IMR-90 (cell line): ENCODE measurements around the gene MARCHF6. TPM values are rescaled to one million over a fixed set of nuclear protein-coding genes. Genes with fewer than 3 reads are reported as not detected.
A peak's percentile ranks its signal among the peaks of the same experiment; 100 is the strongest.

Source experiments
- ATAC-seq: fragments of 200-7000 bp; cut with Tn5 transposase; 2 replicates; pipeline ENCODE4 v1.9.1; 2020; ENCODE audit warnings: low read depth, mild to moderate bottlenecking, moderate library complexity
- BruUV-seq: library from RNA; stranded (reverse); fragments of 400-500 nt; replicated peaks from 2 replicates; lab custom pipeline; 2021; lab: Mats Ljungman, UMichigan
- CTCF ChIA-PET: fragments of 300-600 bp; formaldehyde crosslinking; extraction: SDS; loops from one replicate; lab custom pipeline; 2021; ENCODE audit warnings: antibody characterized with exemption; lab: Yijun Ruan, JAX
- POLR2A ChIA-PET: fragments of 300-600 bp; sonication (Branson Sonifier 250); formaldehyde crosslinking; loops from one replicate; lab custom pipeline; 2022; ENCODE audit warnings: antibody characterized with exemption; ENCODE audit not compliant: unreplicated experiment; lab: Charles Lee
- DNase-seq: peaks from one replicate; pipeline ENCODE4 v3.0.0; 2013
- H2AFZ ChIP-seq: replicated peaks from 2 replicates; pipeline ENCODE3; 2013; ENCODE audit warnings: low read length, mild to moderate bottlenecking; ENCODE audit not compliant: poor library complexity
- H2AK5ac ChIP-seq: 2 replicates; pipeline ENCODE4 v1.6.1; 2013; ENCODE audit warnings: low read depth, low read length, inconsistent platforms
- H2AK9ac ChIP-seq: replicated peaks from 2 replicates; pipeline ENCODE3; 2013; ENCODE audit warnings: mild to moderate bottlenecking, low read depth, low read length, moderate library complexity; ENCODE audit not compliant: poor library complexity
- H2BK120ac ChIP-seq: 2 replicates; pipeline ENCODE4 v1.6.1; 2013; ENCODE audit warnings: low read depth, low read length, inconsistent platforms
- H2BK15ac ChIP-seq: 3 replicates; pipeline ENCODE4 v1.6.1; 2013; ENCODE audit warnings: low read depth, low read length, inconsistent platforms
- H2BK20ac ChIP-seq: 2 replicates; pipeline ENCODE4 v1.6.1; 2013; ENCODE audit warnings: low read depth, mild to moderate bottlenecking, inconsistent platforms, low read length, moderate library complexity
- H2BK5ac ChIP-seq: 2 replicates; pipeline ENCODE4 v1.6.1; 2013; ENCODE audit warnings: mild to moderate bottlenecking, low read depth, low read length, inconsistent platforms; ENCODE audit not compliant: poor library complexity, severe bottlenecking
- H3K14ac ChIP-seq: replicated peaks from 2 replicates; pipeline ENCODE4 v1.6.1; 2013; ENCODE audit warnings: low read depth, low read length, inconsistent platforms
- H3K18ac ChIP-seq: 2 replicates; pipeline ENCODE4 v1.6.1; 2013; ENCODE audit warnings: low read depth, low read length, control low read depth
- H3K23ac ChIP-seq: 2 replicates; pipeline ENCODE4 v1.6.1; 2013; ENCODE audit warnings: low read depth, low read length, inconsistent platforms
- H3K27ac ChIP-seq: 2 replicates; pipeline ENCODE4 v1.5.1; 2013; ENCODE audit warnings: mild to moderate bottlenecking, control low read depth, low read length; ENCODE audit not compliant: insufficient read depth
- H3K27me3 ChIP-seq: 2 replicates; pipeline ENCODE4 v1.6.1; 2013; ENCODE audit warnings: low read length; ENCODE audit not compliant: control insufficient read depth, insufficient read depth
- H3K36me3 ChIP-seq: 2 replicates; pipeline ENCODE4 v1.6.1; 2013; ENCODE audit warnings: low read length, mixed read lengths; ENCODE audit not compliant: control insufficient read depth, insufficient read depth
- H3K4ac ChIP-seq: 2 replicates; pipeline ENCODE4 v1.6.1; 2013; ENCODE audit warnings: low read depth, low read length, inconsistent platforms
- H3K4me1 ChIP-seq: 2 replicates; pipeline ENCODE4 v1.6.1; 2013; ENCODE audit warnings: low read length, mixed read lengths; ENCODE audit not compliant: control insufficient read depth, insufficient read depth
- H3K4me2 ChIP-seq: 2 replicates; pipeline ENCODE4 v1.6.1; 2013; ENCODE audit warnings: low read depth, mild to moderate bottlenecking, control low read depth, low read length, moderate library complexity
- H3K4me3 ChIP-seq: 2 replicates; pipeline ENCODE4 v1.5.1; 2013; ENCODE audit warnings: low read depth, mild to moderate bottlenecking, control low read depth, low read length, moderate library complexity; ENCODE audit not compliant: insufficient read depth
- H3K56ac ChIP-seq: 2 replicates; pipeline ENCODE4 v1.6.1; 2013; ENCODE audit warnings: low read length, inconsistent platforms; ENCODE audit not compliant: insufficient read depth; ENCODE audit errors: extremely low read depth
- H3K79me1 ChIP-seq, 2 experiments: 2 replicates each; pipeline ENCODE4 v1.6.1; 2013; ENCODE audit warnings: low read length in 2 of 2, inconsistent platforms in 1 of 2, low read depth in 1 of 2
- H3K9ac ChIP-seq: 2 replicates; pipeline ENCODE4 v1.6.1; 2013; ENCODE audit warnings: low read depth, low read length, control low read depth
- H3K9me1 ChIP-seq: 2 replicates; pipeline ENCODE4 v1.6.1; 2013; ENCODE audit warnings: low read length, inconsistent platforms; ENCODE audit not compliant: insufficient read depth
- H3K9me3 ChIP-seq: 2 replicates; pipeline ENCODE4 v1.6.1; 2013; ENCODE audit warnings: low read length; ENCODE audit not compliant: control insufficient read depth, insufficient read depth
- H4K20me1 ChIP-seq: 2 replicates; pipeline ENCODE4 v1.6.1; 2013; ENCODE audit warnings: low read length, inconsistent platforms; ENCODE audit not compliant: insufficient read depth
- H4K5ac ChIP-seq: 2 replicates; pipeline ENCODE4 v1.6.1; 2013; ENCODE audit warnings: mild to moderate bottlenecking, low read depth, low read length, control low read depth
- H4K8ac ChIP-seq, 2 experiments: 2 replicates each; pipeline ENCODE4 v1.6.1; 2013; ENCODE audit warnings: low read depth in 2 of 2, low read length in 2 of 2, control low read depth in 1 of 2, inconsistent platforms in 1 of 2
- H4K91ac ChIP-seq: 2 replicates; pipeline ENCODE4 v1.6.1; 2013; ENCODE audit warnings: low read depth, low read length, inconsistent platforms; ENCODE audit not compliant: insufficient read depth
- BHLHE40 ChIP-seq: fragments of 150-350 bp; IDR thresholded peaks from 2 replicates; pipeline ENCODE4 v1.6.1; 2016; ENCODE audit warnings: mild to moderate bottlenecking, low read depth, low read length
- CEBPB ChIP-seq: IDR thresholded peaks from 2 replicates; pipeline ENCODE4 v1.6.1; 2012; ENCODE audit warnings: low read depth, low read length, improper control_type of control experiment
- CTCF ChIP-seq: conservative IDR thresholded peaks from 2 replicates; pipeline ENCODE4 v1.5.1; 2012; ENCODE audit warnings: mild to moderate bottlenecking, low read depth, low read length, improper control_type of control experiment
- ELK1 ChIP-seq: fragments of 150-350 bp; IDR thresholded peaks from 2 replicates; pipeline ENCODE4 v1.6.1; 2016; ENCODE audit warnings: low read depth, mild to moderate bottlenecking, low read length, moderate library complexity, borderline replicate concordance
- FOS ChIP-seq: fragments of 150-350 bp; IDR thresholded peaks from 2 replicates; pipeline ENCODE4 v1.6.1; 2016; ENCODE audit warnings: low read depth, low read length
- MAFK ChIP-seq: IDR thresholded peaks from 2 replicates; pipeline ENCODE4 v1.6.1; 2012; ENCODE audit warnings: low read depth, low read length, improper control_type of control experiment
- MAZ ChIP-seq: IDR thresholded peaks from 2 replicates; pipeline ENCODE4 v1.6.1; 2012; ENCODE audit warnings: low read depth, mild to moderate bottlenecking, low read length, improper control_type of control experiment, moderate library complexity, borderline replicate concordance
- MXI1 ChIP-seq: IDR thresholded peaks from 2 replicates; pipeline ENCODE4 v1.6.1; 2012; ENCODE audit warnings: low read depth, mild to moderate bottlenecking, low read length, moderate library complexity, borderline replicate concordance
- NFE2L2 ChIP-seq: fragments of 150-350 bp; IDR thresholded peaks from 2 replicates; pipeline ENCODE4 v1.6.1; 2016; ENCODE audit warnings: low read depth, mild to moderate bottlenecking, low read length
- POLR2A ChIP-seq: IDR thresholded peaks from 2 replicates; pipeline ENCODE4 v1.6.1; 2012; ENCODE audit warnings: mild to moderate bottlenecking, low read depth, low read length
- RFX5 ChIP-seq: IDR thresholded peaks from 2 replicates; pipeline ENCODE4 v1.8.0; 2012; ENCODE audit warnings: low read depth, mild to moderate bottlenecking, low read length, moderate library complexity
- SMC3 ChIP-seq: fragments of 150-350 bp; IDR thresholded peaks from 2 replicates; pipeline ENCODE4 v1.6.1; 2016; ENCODE audit warnings: low read depth, mild to moderate bottlenecking, antibody characterized with exemption, low read length, moderate library complexity
- WGBS, 2 experiments: methylation state at CpG; one replicate each; pipeline versions ENCODE4 v1.1.5 to v1.1.7; 2013; ENCODE audit warnings: missing lambda C conversion rate in 2 of 2; ENCODE audit not compliant: insufficient read length in 1 of 2; ENCODE audit errors: extremely low coverage in 2 of 2; 5-methylcytosine and 5-hydroxymethylcytosine counted together
- dilution Hi-C: fragments of 300-500 bp; cut with HindIII; formaldehyde crosslinking; loops from one replicate; pipeline ENCODE4 v1.14.3; 2018; ENCODE audit warnings: low sequenced_read_pairs; ENCODE audit not compliant: unreplicated experiment
- in situ Hi-C: fragments of 300-500 bp; cut with MboI; formaldehyde crosslinking; loops from 3 replicates; pipeline ENCODE4 v1.14.3; 2019; ENCODE audit warnings: low sequenced_read_pairs, inconsistent platforms, mixed read lengths
- intact Hi-C: fragments of 100-400 bp; cut with micrococcal nuclease; formaldehyde crosslinking; loops from 2 replicates; pipeline ENCODE4 v1.10.0; 2022
- polyA plus RNA-seq, 3 experiments: library from polyadenylated mRNA; depleted of rRNA; stranded (reverse); fragments of >200 nt; gene quantifications; 2 replicates each; pipeline ENCODE4 v1.2.3, GENCODE V29; 2012; ENCODE audit warnings: low replicate concordance in 1 of 3
- total RNA-seq: library from RNA; depleted of rRNA; stranded (reverse); fragments of >200 nt; gene quantifications from 2 replicates; pipeline ENCODE4 v1.2.3, GENCODE V29; 2012
- TF ChIP-seq, protein P1 (sequence below): fragments of 150-350 bp; IDR thresholded peaks from 2 replicates; pipeline ENCODE4 v1.6.1; 2017; ENCODE audit warnings: mild to moderate bottlenecking, antibody characterized with exemption, low read length, low read depth

Gene MARCHF6
- total and polyA plus RNA-seq, 2 of the 4 experiments (the other 2 are of a cell fraction) = 55.2 to 62.6 TPM

DNA sequence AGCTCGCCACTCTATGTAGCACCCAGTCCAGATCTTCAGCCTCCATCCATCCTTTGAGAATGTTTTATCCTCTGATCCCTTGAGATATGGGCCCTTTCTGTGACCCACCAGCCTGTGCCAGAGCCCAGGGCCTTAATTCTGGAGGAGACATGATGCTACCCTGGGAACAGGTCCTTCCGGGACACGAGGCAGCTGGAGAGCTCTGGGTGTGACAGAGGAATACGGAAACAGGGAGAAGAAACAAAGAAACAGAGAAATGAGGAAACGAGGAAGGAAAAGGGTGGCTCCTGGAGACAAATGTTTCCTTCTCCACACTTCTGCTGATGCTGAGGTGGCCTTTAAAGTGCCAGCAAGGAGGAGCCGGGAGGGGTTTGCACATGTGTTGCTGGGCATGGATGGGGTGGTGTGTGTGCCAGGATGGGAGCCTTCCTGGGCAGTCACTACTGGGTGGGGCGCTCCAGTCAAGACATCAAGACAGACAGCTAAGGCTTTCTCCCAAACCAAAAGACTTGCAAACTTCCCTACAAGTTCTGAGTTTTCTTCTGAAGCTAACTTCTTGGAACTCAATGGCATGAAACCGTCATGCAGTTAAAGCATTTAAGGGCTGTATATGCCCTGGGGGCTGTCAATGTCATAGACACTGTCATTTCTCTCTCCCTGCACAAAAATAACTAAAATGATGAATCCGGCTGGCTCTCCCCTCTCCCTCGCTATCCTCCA lies 22.8 kb upstream of the MARCHF6 start:
- H3K4me2 ChIP-seq = peak overlapping the region; percentile 66; the same call in 1 of the 2 replicates
- H4K5ac ChIP-seq = no peak overlapping the region; the same call in 1 of the 2 replicates
- 0 out of 2 replicates have a peak overlapping the region, but pooled peaks have one; percentile 5 for H3K14ac ChIP-seq
- H3K18ac ChIP-seq = peak overlapping the region; percentile 13; the same call in 1 of the 2 replicates
- H3K79me1 ChIP-seq = no peaks in the 10 kb centered on the region
- H4K91ac ChIP-seq = 0 out of 2 replicates have a peak overlapping the region, but pooled peaks have one; percentile 2
- peaks cover 23% of the 10 kb centered on the region for H3K4me1 ChIP-seq
- BruUV-seq = no TSS peak
- dilution Hi-C loops = no loop called here
- no peak overlapping the region for H3K23ac ChIP-seq
- intact Hi-C loops = loop anchor here (5.0 kb wide), 1 partner anchor 43 kb away; no protein-coding TSS in a partner anchor
- CTCF ChIA-PET = interaction anchor here (1.6 kb wide), 1 partner anchor 47 kb away, joined by 4 read pairs; no protein-coding TSS in a partner anchor
- DNase-seq = no peak
- peak overlapping the region; percentile 20 for H2BK120ac ChIP-seq
- no peak overlapping the region for H2AK9ac ChIP-seq
- no peaks in the 10 kb centered on the region for H3K9me3 ChIP-seq
- ATAC-seq = no peak
- H3K27ac ChIP-seq = peak overlapping the region; percentile 79; the same call in 1 of the 2 replicates
- no peaks in the 10 kb centered on the region for H4K20me1 ChIP-seq
- no peak overlapping the region for H3K9ac ChIP-seq
- H2AFZ ChIP-seq = no peak overlapping the region
- no peak overlapping the region for H2BK15ac ChIP-seq
- WGBS, 2 experiments = 93% methylated on average over 3 of the region's 10 CpGs; no CpG with 5 or more reads in 1 of the 2 experiments
- no peak overlapping the region for H3K56ac ChIP-seq
- no peak for TF ChIP-seq BHLHE40
- no peak for TF ChIP-seq CEBPB
- no peak for TF ChIP-seq RFX5
- TF ChIP-seq, protein P1, sequence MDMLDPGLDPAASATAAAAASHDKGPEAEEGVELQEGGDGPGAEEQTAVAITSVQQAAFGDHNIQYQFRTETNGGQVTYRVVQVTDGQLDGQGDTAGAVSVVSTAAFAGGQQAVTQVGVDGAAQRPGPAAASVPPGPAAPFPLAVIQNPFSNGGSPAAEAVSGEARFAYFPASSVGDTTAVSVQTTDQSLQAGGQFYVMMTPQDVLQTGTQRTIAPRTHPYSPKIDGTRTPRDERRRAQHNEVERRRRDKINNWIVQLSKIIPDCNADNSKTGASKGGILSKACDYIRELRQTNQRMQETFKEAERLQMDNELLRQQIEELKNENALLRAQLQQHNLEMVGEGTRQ = no peak
- TF ChIP-seq SMC3 = no peak
- no peak for TF ChIP-seq MAFK
- no peak for TF ChIP-seq ELK1
- TF ChIP-seq MXI1 = no peak
- no peak for TF ChIP-seq CTCF
- no peak for TF ChIP-seq FOS
- TF ChIP-seq MAZ = no peak
- no peak for TF ChIP-seq POLR2A
- no peak for TF ChIP-seq NFE2L2
- 0 out of 2 replicates have a peak overlapping the region, but pooled peaks have one; percentile 1 for H3K4ac ChIP-seq
- no peak overlapping the region for H2BK5ac ChIP-seq
- in situ Hi-C loops = no loop called here
- H3K9me1 ChIP-seq = peaks cover 14% of the 10 kb centered on the region
- H3K27me3 ChIP-seq = peaks cover 5% of the 10 kb centered on the region; the same call in 1 of the 2 replicates
- no peak overlapping the region for H4K8ac ChIP-seq
- no peak overlapping the region for H2BK20ac ChIP-seq
- no peaks in the 10 kb centered on the region for H3K36me3 ChIP-seq
- POLR2A ChIA-PET = no interaction called here
- no peak overlapping the region for H3K4me3 ChIP-seq
- H2AK5ac ChIP-seq = peak overlapping the region; percentile 35; the same call in 1 of the 2 replicates
